HepG2 (cell line): ENCODE results near the gene EPN2. TPM values are rescaled to one million over a fixed set of nuclear protein-coding genes. Genes with fewer than 3 reads are reported as not detected.

Experiments
- ETS1 ChIP-seq: sonication (generic); formaldehyde crosslinking; IDR thresholded peaks from 2 replicates; pipeline ENCODE4 v1.4.0; 2020; ENCODE audit warnings: missing genetic modification reagents
- SCMH1 ChIP-seq: sonication (generic); formaldehyde crosslinking; IDR thresholded peaks from 2 replicates; pipeline ENCODE4 v1.9.0; 2021; ENCODE audit warnings: missing genetic modification reagents, mild to moderate bottlenecking, borderline replicate concordance
- ZMYM4 ChIP-seq: sonication (generic); formaldehyde crosslinking; IDR thresholded peaks from 2 replicates; pipeline ENCODE4 v1.8.1; 2023; ENCODE audit warnings: mild to moderate bottlenecking, missing genetic modification reagents
- ZNF281 ChIP-seq: sonication (generic); formaldehyde crosslinking; IDR thresholded peaks from 2 replicates; pipeline ENCODE4 v1.4.0; 2020; ENCODE audit warnings: missing genetic modification reagents, borderline replicate concordance
- ZNF407 ChIP-seq: sonication (generic); formaldehyde crosslinking; IDR thresholded peaks from one replicate; pipeline ENCODE4 v1.5.1; 2020; ENCODE audit warnings: mild to moderate bottlenecking, missing genetic modification reagents; ENCODE audit errors: not compliant biosample characterization
- ZNF431 ChIP-seq: sonication (generic); formaldehyde crosslinking; IDR thresholded peaks from 2 replicates; pipeline ENCODE4 v1.9.0; 2022; ENCODE audit warnings: missing genetic modification reagents, low read depth, mild to moderate bottlenecking, borderline replicate concordance
- ZXDC ChIP-seq: sonication (generic); formaldehyde crosslinking; IDR thresholded peaks from 2 replicates; pipeline ENCODE4 v1.5.0; 2020; ENCODE audit warnings: mild to moderate bottlenecking, missing genetic modification reagents
- polyA plus RNA-seq, 8 experiments: library from polyadenylated mRNA; depleted of rRNA in 3 of 8; stranded (reverse) in 7 of 8; unstranded in 1 of 8; fragments of >200 nt; fragmentation: Illumina TruSeq in 4 of 8; extraction: Trizol in 4 of 8; gene quantifications; 2 replicates each; pipeline versions ENCODE4 v1.2.1 to v1.2.3, GENCODE V29; 2011 to 2016; ENCODE audit warnings: low read depth in 4 of 8, missing spikeins in 1 of 8, mixed read lengths in 1 of 8; ENCODE audit not compliant: insufficient read depth in 1 of 8
- total RNA-seq, 5 experiments: library from RNA; depleted of rRNA; stranded (reverse); fragments of >200 nt; fragmentation: Illumina TruSeq; extraction: Trizol; gene quantifications; 2 replicates each; pipeline ENCODE4 v1.2.3, GENCODE V29; 2016; ENCODE audit warnings: low read depth in 1 of 5

The EPN2 gene
- total and polyA plus RNA-seq, 2 of the 13 experiments (the other 11 are each of a cell fraction or from before 2014, with no cell fraction given): 7.8 to 19.2 TPM

- TF ChIP-seq ZXDC (CRISPR knock-in tag): no peak
- no peak for TF ChIP-seq ETS1 (CRISPR knock-in tag)
- no peak for TF ChIP-seq SCMH1 (CRISPR knock-in tag)
- TF ChIP-seq ZNF281 (CRISPR knock-in tag): no peak
- no peak for TF ChIP-seq ZMYM4 (CRISPR knock-in tag)
- no peak for TF ChIP-seq ZNF407 (CRISPR knock-in tag)
- TF ChIP-seq ZNF431 (CRISPR knock-in tag): no peak
These were observed 129.4 kb downstream of the EPN2 start (continued) for GRCh38 chr17:19366637-19366972.
